Testis (tissue), 3 donors: ENCODE results near the gene MAGI1. TPM values are rescaled to one million over a fixed set of nuclear protein-coding genes. Genes with fewer than 3 reads are reported as not detected.

Experiments used
- DNase-seq: peaks from one replicate; pipeline ENCODE4 v3.0.0-alpha.2; 2019
- H3K27ac ChIP-seq, 2 donors: fragments of 200-600 bp; sonication (generic); one replicate each; pipeline ENCODE4 v1.5.1; 2019
- H3K27me3 ChIP-seq: fragments of 200-600 bp; sonication (generic); one replicate; pipeline ENCODE4 v1.5.1; 2019
- H3K36me3 ChIP-seq: fragments of 200-600 bp; sonication (generic); one replicate; pipeline ENCODE4 v1.5.1; 2017; ENCODE audit warnings: low read depth; ENCODE audit errors: missing control alignments
- H3K4me1 ChIP-seq: fragments of 200-600 bp; sonication (generic); one replicate; pipeline ENCODE4 v1.5.1; 2019
- H3K4me3 ChIP-seq, 2 donors: fragments of 200-600 bp; sonication (generic); one replicate each; pipeline ENCODE4 v1.5.1; 2017 to 2019
- H3K9me3 ChIP-seq: fragments of 200-600 bp; sonication (generic); one replicate; pipeline ENCODE4 v1.5.1; 2017
- POLR2A ChIP-seq: fragments of 450-650 bp; IDR thresholded peaks from one replicate; pipeline ENCODE4 v1.6.1; 2017; ENCODE audit warnings: antibody characterized with exemption, mild to moderate bottlenecking, moderate library complexity
- WGBS, 2 donors: methylation state at CpG; one replicate each; pipeline ENCODE4 v1.1.5; 2018; 5-methylcytosine and 5-hydroxymethylcytosine counted together
- intact Hi-C: fragments of 100-400 bp; cut with DNase I; formaldehyde crosslinking; loops from one replicate; pipeline ENCODE4 v1.15.1; 2023; ENCODE audit warnings: low total_unique reads
- polyA plus RNA-seq: library from polyadenylated mRNA; stranded (reverse); fragments of 350-450 nt; fragmentation: Illumina TruSeq; extraction: RNeasy Lipid Tissue Mini Kit (QIAGEN cat#74804); gene quantifications from one replicate; pipeline ENCODE4 v1.2.3, GENCODE V29; 2014; ENCODE audit warnings: low read depth, low replicate concordance; ENCODE audit not compliant: insufficient read depth
- total RNA-seq, 2 donors: library from RNA; depleted of rRNA; stranded (reverse); fragments of >200 nt; gene quantifications; one replicate each; pipeline ENCODE4 v1.2.3, GENCODE V29; 2016
- TF ChIP-seq, protein P1 (sequence below), 3 experiments: fragments of 450-650 bp in 2 of 3; fragments of 200-600 bp in 1 of 3; sonication (generic) in 1 of 3; IDR thresholded peaks; one replicate each; pipeline ENCODE4 v1.5.1; 2016 to 2019; ENCODE audit warnings: antibody characterized with exemption in 3 of 3, mild to moderate bottlenecking in 2 of 3, moderate library complexity in 1 of 3

Gene MAGI1
- total and polyA plus RNA-seq, 3 donors from 2014 or later = 55.4 to 60.4 (median 56.1) TPM

DNA sequence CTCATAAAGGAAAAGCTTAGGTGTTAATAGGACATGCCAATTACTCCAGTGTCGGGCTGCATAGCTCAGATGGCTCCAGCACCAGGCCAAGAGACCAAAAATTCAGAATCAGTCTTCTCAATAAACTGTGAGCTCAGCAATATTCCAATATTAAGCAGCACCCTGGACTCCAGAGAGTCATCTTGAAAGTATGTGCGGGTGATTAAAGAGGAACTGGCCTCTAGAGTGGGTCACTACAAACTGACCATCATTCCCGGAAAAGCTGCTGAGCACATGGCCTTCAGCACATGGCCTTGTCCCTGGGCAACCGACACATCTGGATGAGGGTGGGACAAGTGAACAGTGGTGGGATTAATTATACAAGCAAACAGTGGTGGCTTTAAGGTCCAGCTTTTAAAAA lies 59.0 kb downstream of the MAGI1 start:
- Histone ChIP-seq H3K27me3 (no peaks in the 10 kb centered on the region), H3K4me1 (no peaks in the 10 kb centered on the region), H3K4me3 (no peak overlapping the region), H3K27ac (no peak overlapping the region), H3K36me3 (no peaks in the 10 kb centered on the region), H3K9me3 (no peaks in the 10 kb centered on the region)
- no peak for TF ChIP-seq POLR2A
- TF ChIP-seq, protein P1, sequence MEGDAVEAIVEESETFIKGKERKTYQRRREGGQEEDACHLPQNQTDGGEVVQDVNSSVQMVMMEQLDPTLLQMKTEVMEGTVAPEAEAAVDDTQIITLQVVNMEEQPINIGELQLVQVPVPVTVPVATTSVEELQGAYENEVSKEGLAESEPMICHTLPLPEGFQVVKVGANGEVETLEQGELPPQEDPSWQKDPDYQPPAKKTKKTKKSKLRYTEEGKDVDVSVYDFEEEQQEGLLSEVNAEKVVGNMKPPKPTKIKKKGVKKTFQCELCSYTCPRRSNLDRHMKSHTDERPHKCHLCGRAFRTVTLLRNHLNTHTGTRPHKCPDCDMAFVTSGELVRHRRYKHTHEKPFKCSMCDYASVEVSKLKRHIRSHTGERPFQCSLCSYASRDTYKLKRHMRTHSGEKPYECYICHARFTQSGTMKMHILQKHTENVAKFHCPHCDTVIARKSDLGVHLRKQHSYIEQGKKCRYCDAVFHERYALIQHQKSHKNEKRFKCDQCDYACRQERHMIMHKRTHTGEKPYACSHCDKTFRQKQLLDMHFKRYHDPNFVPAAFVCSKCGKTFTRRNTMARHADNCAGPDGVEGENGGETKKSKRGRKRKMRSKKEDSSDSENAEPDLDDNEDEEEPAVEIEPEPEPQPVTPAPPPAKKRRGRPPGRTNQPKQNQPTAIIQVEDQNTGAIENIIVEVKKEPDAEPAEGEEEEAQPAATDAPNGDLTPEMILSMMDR (IDR thresholded peaks at IDR 0.05) = no peak
- intact Hi-C loops = no loop called here
- DNase-seq = no peak
- 72 to 79% methylated on average over 4 of the region's 4 CpGs for WGBS, 2 donors

GRCh38 chr3:65979162-65979561 lies 59.6 kb downstream of the MAGI1 start:
- TF ChIP-seq, protein P1 (IDR thresholded peaks at IDR 0.05) = no peak
- TF ChIP-seq POLR2A = no peak
- H3K4me1 ChIP-seq = no peaks in the 10 kb centered on the region
- no peaks in the 10 kb centered on the region for H3K36me3 ChIP-seq
- H3K27ac ChIP-seq = no peak overlapping the region
- 46 to 47% methylated on average over 6 of the region's 6 CpGs for WGBS, 2 donors
- intact Hi-C loops = no loop called here
- no peak overlapping the region for H3K4me3 ChIP-seq
- no peaks in the 10 kb centered on the region for H3K9me3 ChIP-seq
- DNase-seq = no peak
- H3K27me3 ChIP-seq = no peaks in the 10 kb centered on the region

DNA sequence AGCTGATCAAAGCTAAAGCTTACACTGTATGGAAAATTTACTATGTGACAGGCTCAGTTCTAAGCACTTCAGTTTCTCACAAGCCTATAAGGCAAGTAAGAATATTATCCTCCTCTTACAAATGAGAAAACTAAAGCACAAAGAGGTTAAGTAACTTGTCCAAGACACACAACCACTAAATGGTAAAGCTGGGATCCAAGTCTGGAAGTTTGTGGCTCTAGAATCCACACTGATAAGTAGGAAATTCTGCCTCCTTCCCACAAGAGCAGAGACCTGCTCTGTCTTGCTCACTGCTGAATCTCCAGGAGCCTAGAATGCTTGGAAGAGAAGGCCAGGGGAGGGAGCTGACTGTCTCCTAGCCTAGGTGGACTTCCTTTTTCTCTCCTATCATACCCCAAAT lies 60.6 kb downstream of the MAGI1 start:
- no peaks in the 10 kb centered on the region for H3K36me3 ChIP-seq
- no peaks in the 10 kb centered on the region for H3K27me3 ChIP-seq
- intact Hi-C loops = no loop called here
- H3K9me3 ChIP-seq = no peaks in the 10 kb centered on the region
- H3K27ac ChIP-seq = no peak overlapping the region
- no peaks in the 10 kb centered on the region for H3K4me1 ChIP-seq
- H3K4me3 ChIP-seq = no peak overlapping the region
- no peak for TF ChIP-seq POLR2A
- TF ChIP-seq, protein P1 (IDR thresholded peaks at IDR 0.05) = no peak
- no peak for DNase-seq

- no peak for DNase-seq
- WGBS, 2 donors = 85 to 90% methylated on average over 3 of the region's 3 CpGs
- no peak for TF ChIP-seq POLR2A
- TF ChIP-seq, protein P1 (IDR thresholded peaks at IDR 0.05) = no peak
- Histone ChIP-seq H3K27me3 (no peaks in the 10 kb centered on the region), H3K36me3 (no peaks in the 10 kb centered on the region), H3K4me3 (no peak overlapping the region), H3K27ac (no peak overlapping the region), H3K4me1 (no peaks in the 10 kb centered on the region), H3K9me3 (no peaks in the 10 kb centered on the region)
- intact Hi-C loops = no loop called here
Measured at GRCh38 chr3:65975032-65975431, 63.7 kb downstream of the MAGI1 start.

- Histone ChIP-seq H3K36me3 (no peaks in the 10 kb centered on the region), H3K27me3 (no peaks in the 10 kb centered on the region), H3K9me3 (no peaks in the 10 kb centered on the region), H3K27ac (no peak overlapping the region), H3K4me1 (no peaks in the 10 kb centered on the region), H3K4me3 (no peak overlapping the region)
- WGBS, 2 donors = 92 to 96% methylated on average over 4 of the region's 4 CpGs
- no peak for DNase-seq
- intact Hi-C loops = no loop called here
- no peak for TF ChIP-seq POLR2A
- TF ChIP-seq, protein P1 (IDR thresholded peaks at IDR 0.05) = no peak
Measured at GRCh38 chr3:65974509-65974908, 64.2 kb downstream of the MAGI1 start.
